ENCODE results near the gene CMIP. TPM values are rescaled to one million over a fixed set of nuclear protein-coding genes. Genes with fewer than 3 reads are reported as not detected.

Gene CMIP
- total RNA-seq, 4 donors from 2014 or later = 44.6 to 152 (median 76.5) TPM

DNA sequence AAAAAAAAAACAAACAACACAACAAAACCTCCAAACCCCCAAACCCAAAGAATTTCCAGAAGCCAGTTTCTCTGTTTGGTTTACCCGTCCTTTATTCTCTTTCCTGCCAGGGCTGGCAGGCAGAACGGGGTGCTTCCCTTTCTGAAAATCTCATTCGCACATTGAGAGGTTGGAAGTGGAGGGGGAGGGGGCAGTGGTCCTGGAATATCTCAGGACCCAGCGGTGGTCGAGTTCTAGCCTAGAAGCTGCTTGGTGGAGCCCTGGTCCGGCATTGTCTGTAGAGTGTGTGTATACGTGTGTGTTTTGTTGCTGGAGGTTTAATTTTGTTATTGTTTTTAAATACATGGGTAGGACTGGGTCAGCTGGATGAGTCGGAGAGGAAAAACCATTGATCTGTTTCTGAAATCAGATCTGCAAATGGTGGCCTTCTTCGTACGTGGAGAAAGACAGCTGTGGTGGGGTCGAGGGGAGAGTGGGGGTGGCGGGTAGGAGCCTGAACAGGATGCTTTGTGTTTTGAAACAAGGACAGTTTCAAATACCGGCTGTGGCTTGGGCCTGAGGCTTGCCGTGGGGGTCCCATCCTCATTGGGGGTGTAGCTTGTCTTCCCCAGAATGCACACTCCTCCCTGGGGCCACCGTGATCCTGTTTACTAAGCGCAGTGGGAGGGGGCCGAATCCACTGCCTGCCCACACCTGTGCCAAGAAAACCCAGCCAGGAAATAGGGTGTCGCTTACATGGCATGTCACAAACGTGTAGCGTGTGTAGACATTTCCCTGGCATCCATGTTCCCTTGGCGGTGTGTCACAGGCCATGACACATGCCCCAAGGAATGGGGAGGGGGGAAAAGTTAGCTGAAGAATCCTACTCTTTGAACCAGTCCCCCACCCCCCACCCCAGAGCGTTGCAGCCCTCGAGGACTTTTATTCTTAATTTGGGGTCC, 1.6 kb downstream of the CMIP start:
- Histone ChIP-seq H3K4me3 (peak overlapping the region; percentile 76 to 98 (median 88)), H3K9me3 (no peaks in the 10 kb centered on the region), H3K27ac (peak overlapping the region; percentile 85 to 98 (median 93)), H3K36me3 (no peaks in the 10 kb centered on the region), H3K4me1 (peaks cover 8 to 54% (median 12%) of the 10 kb centered on the region in 4 donors), H3K27me3 (no peaks in the 10 kb centered on the region)
- DNase-seq = peak; percentile 44 to 75 (median 71)
- TF ChIP-seq POLR2A (IDR thresholded peaks at IDR 0.05) (no peak), CTCF (IDR thresholded peaks at IDR 0.05) (no peak)

- H3K4me3 ChIP-seq = peak overlapping the region; percentile 76 to 98 (median 88)
- H3K36me3 ChIP-seq = no peaks in the 10 kb centered on the region
- peak in 1 of 3 donors; percentile 64 for DNase-seq
- TF ChIP-seq CTCF (IDR thresholded peaks at IDR 0.05) = no peak
- TF ChIP-seq POLR2A (IDR thresholded peaks at IDR 0.05) = no peak
- no peaks in the 10 kb centered on the region for H3K27me3 ChIP-seq
- H3K9me3 ChIP-seq = no peaks in the 10 kb centered on the region
- H3K4me1 ChIP-seq = peaks cover 10 to 61% (median 13%) of the 10 kb centered on the region in 4 donors
- peak overlapping the region; percentile 85 to 98 (median 93) for H3K27ac ChIP-seq
These were observed 2.3 kb downstream of the CMIP start for GRCh38 chr16:81446907-81447268.

DNA sequence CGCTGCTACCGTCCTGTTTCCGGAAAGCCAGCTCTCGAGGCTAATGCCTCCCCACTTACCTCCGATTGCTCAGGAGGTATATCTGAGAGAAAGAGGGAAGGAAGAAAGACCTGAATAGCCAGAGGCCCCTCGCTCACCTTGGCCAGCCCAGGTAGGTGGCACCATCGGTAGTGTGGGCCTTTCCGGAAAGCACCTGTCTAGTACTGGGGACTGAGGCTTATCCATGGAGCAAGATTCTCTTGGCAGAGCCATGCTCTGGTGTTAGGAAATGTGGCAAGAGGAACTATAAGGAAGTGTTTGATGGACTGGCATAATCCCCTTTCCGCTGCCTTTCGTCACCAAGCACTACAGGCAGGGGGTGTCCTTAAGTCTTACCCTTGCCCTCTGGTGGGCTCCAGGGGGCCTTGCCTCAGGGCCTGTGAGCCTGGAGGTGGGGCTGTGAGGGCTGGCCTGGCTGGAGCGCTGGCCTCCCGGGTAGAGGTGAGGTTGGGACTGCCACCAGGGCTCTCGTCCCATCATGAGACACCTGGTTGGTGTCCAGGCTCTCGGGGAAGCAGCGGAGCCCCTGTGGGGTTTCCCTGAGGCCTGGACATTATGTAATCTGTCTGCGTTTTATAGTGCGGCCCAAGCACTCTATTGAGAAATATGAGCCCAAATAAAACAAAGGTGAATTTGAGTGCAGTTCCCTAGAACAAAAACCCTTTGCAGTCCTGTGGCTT, 2.9 kb downstream of the CMIP start:
- DNase-seq = peak in 2 of 3 donors; percentile 70
- Histone ChIP-seq H3K27me3 (no peaks in the 10 kb centered on the region), H3K4me3 (peak overlapping the region in 3 of 4 donors; percentile 76 to 98 (median 92)), H3K9me3 (no peaks in the 10 kb centered on the region), H3K27ac (peak overlapping the region; percentile 85 to 98 (median 93)), H3K36me3 (no peaks in the 10 kb centered on the region), H3K4me1 (peaks cover 10 to 67% (median 13%) of the 10 kb centered on the region in 4 donors)
- peak in 1 of 6 experiments; percentile 37 for TF ChIP-seq CTCF (IDR thresholded peaks at IDR 0.05)
- peak; percentile 61 to 73 for TF ChIP-seq POLR2A (IDR thresholded peaks at IDR 0.05)

- TF ChIP-seq CTCF (IDR thresholded peaks at IDR 0.05) (peak in 1 of 6 experiments; percentile 2), POLR2A (IDR thresholded peaks at IDR 0.05) (peak; percentile 97 to 98)
- H3K4me1 ChIP-seq = peaks cover 10 to 71% (median 14%) of the 10 kb centered on the region in 4 donors
These were observed 3.8 kb downstream of the CMIP start for GRCh38 chr16:81448154-81449131.

More at GRCh38 chr16:81448154-81449131, 3.8 kb downstream of the CMIP start:
- no peaks in the 10 kb centered on the region for H3K27me3 ChIP-seq
- H3K4me3 ChIP-seq = peak overlapping the region in 3 of 4 donors; percentile 76 to 98 (median 92)
- no peaks in the 10 kb centered on the region for H3K9me3 ChIP-seq
- peak in 2 of 3 donors; percentile 91 to 92 for DNase-seq
- no peaks in the 10 kb centered on the region for H3K36me3 ChIP-seq
- peak overlapping the region; percentile 85 to 98 (median 93) for H3K27ac ChIP-seq

Measured in Peyer's patch (tissue), 4 donors.